IMR-90 (cell line): ENCODE data around the gene HSFX3. TPM values are rescaled to one million over a fixed set of nuclear protein-coding genes. Genes with fewer than 3 reads are reported as not detected.

Experiments
- ATAC-seq: fragments of 200-7000 bp; cut with Tn5 transposase; 2 replicates; pipeline ENCODE4 v1.9.1; 2020; ENCODE audit warnings: low read depth, mild to moderate bottlenecking, moderate library complexity
- BruUV-seq: library from RNA; stranded (reverse); fragments of 400-500 nt; replicated peaks from 2 replicates; lab custom pipeline; 2021; lab: Mats Ljungman, UMichigan
- CTCF ChIA-PET: fragments of 300-600 bp; formaldehyde crosslinking; extraction: SDS; loops from one replicate; lab custom pipeline; 2021; ENCODE audit warnings: antibody characterized with exemption; lab: Yijun Ruan, JAX
- POLR2A ChIA-PET: fragments of 300-600 bp; sonication (Branson Sonifier 250); formaldehyde crosslinking; loops from one replicate; lab custom pipeline; 2022; ENCODE audit warnings: antibody characterized with exemption; ENCODE audit not compliant: unreplicated experiment; lab: Charles Lee
- DNase-seq: peaks from one replicate; pipeline ENCODE4 v3.0.0; 2013
- H2AFZ ChIP-seq: replicated peaks from 2 replicates; pipeline ENCODE3; 2013; ENCODE audit warnings: low read length, mild to moderate bottlenecking; ENCODE audit not compliant: poor library complexity
- H2AK5ac ChIP-seq: 2 replicates; pipeline ENCODE4 v1.6.1; 2013; ENCODE audit warnings: low read depth, low read length, inconsistent platforms
- H2AK9ac ChIP-seq: replicated peaks from 2 replicates; pipeline ENCODE3; 2013; ENCODE audit warnings: mild to moderate bottlenecking, low read depth, low read length, moderate library complexity; ENCODE audit not compliant: poor library complexity
- H2BK120ac ChIP-seq: 2 replicates; pipeline ENCODE4 v1.6.1; 2013; ENCODE audit warnings: low read depth, low read length, inconsistent platforms
- H2BK15ac ChIP-seq: 3 replicates; pipeline ENCODE4 v1.6.1; 2013; ENCODE audit warnings: low read depth, low read length, inconsistent platforms
- H2BK20ac ChIP-seq: 2 replicates; pipeline ENCODE4 v1.6.1; 2013; ENCODE audit warnings: low read depth, mild to moderate bottlenecking, inconsistent platforms, low read length, moderate library complexity
- H2BK5ac ChIP-seq: 2 replicates; pipeline ENCODE4 v1.6.1; 2013; ENCODE audit warnings: mild to moderate bottlenecking, low read depth, low read length, inconsistent platforms; ENCODE audit not compliant: poor library complexity, severe bottlenecking
- H3K14ac ChIP-seq: replicated peaks from 2 replicates; pipeline ENCODE4 v1.6.1; 2013; ENCODE audit warnings: low read depth, low read length, inconsistent platforms
- H3K18ac ChIP-seq: 2 replicates; pipeline ENCODE4 v1.6.1; 2013; ENCODE audit warnings: low read depth, low read length, control low read depth
- H3K23ac ChIP-seq: 2 replicates; pipeline ENCODE4 v1.6.1; 2013; ENCODE audit warnings: low read depth, low read length, inconsistent platforms
- H3K27ac ChIP-seq: 2 replicates; pipeline ENCODE4 v1.5.1; 2013; ENCODE audit warnings: mild to moderate bottlenecking, control low read depth, low read length; ENCODE audit not compliant: insufficient read depth
- H3K27me3 ChIP-seq: 2 replicates; pipeline ENCODE4 v1.6.1; 2013; ENCODE audit warnings: low read length; ENCODE audit not compliant: control insufficient read depth, insufficient read depth
- H3K36me3 ChIP-seq: 2 replicates; pipeline ENCODE4 v1.6.1; 2013; ENCODE audit warnings: low read length, mixed read lengths; ENCODE audit not compliant: control insufficient read depth, insufficient read depth
- H3K4ac ChIP-seq: 2 replicates; pipeline ENCODE4 v1.6.1; 2013; ENCODE audit warnings: low read depth, low read length, inconsistent platforms
- H3K4me1 ChIP-seq: 2 replicates; pipeline ENCODE4 v1.6.1; 2013; ENCODE audit warnings: low read length, mixed read lengths; ENCODE audit not compliant: control insufficient read depth, insufficient read depth
- H3K4me2 ChIP-seq: 2 replicates; pipeline ENCODE4 v1.6.1; 2013; ENCODE audit warnings: low read depth, mild to moderate bottlenecking, control low read depth, low read length, moderate library complexity
- H3K4me3 ChIP-seq: 2 replicates; pipeline ENCODE4 v1.5.1; 2013; ENCODE audit warnings: low read depth, mild to moderate bottlenecking, control low read depth, low read length, moderate library complexity; ENCODE audit not compliant: insufficient read depth
- H3K56ac ChIP-seq: 2 replicates; pipeline ENCODE4 v1.6.1; 2013; ENCODE audit warnings: low read length, inconsistent platforms; ENCODE audit not compliant: insufficient read depth; ENCODE audit errors: extremely low read depth
- H3K79me1 ChIP-seq, 2 experiments: 2 replicates each; pipeline ENCODE4 v1.6.1; 2013; ENCODE audit warnings: low read length in 2 of 2, inconsistent platforms in 1 of 2, low read depth in 1 of 2
- H3K9ac ChIP-seq: 2 replicates; pipeline ENCODE4 v1.6.1; 2013; ENCODE audit warnings: low read depth, low read length, control low read depth
- H3K9me1 ChIP-seq: 2 replicates; pipeline ENCODE4 v1.6.1; 2013; ENCODE audit warnings: low read length, inconsistent platforms; ENCODE audit not compliant: insufficient read depth
- H3K9me3 ChIP-seq: 2 replicates; pipeline ENCODE4 v1.6.1; 2013; ENCODE audit warnings: low read length; ENCODE audit not compliant: control insufficient read depth, insufficient read depth
- H4K20me1 ChIP-seq: 2 replicates; pipeline ENCODE4 v1.6.1; 2013; ENCODE audit warnings: low read length, inconsistent platforms; ENCODE audit not compliant: insufficient read depth
- H4K5ac ChIP-seq: 2 replicates; pipeline ENCODE4 v1.6.1; 2013; ENCODE audit warnings: mild to moderate bottlenecking, low read depth, low read length, control low read depth
- H4K8ac ChIP-seq, 2 experiments: 2 replicates each; pipeline ENCODE4 v1.6.1; 2013; ENCODE audit warnings: low read depth in 2 of 2, low read length in 2 of 2, control low read depth in 1 of 2, inconsistent platforms in 1 of 2
- H4K91ac ChIP-seq: 2 replicates; pipeline ENCODE4 v1.6.1; 2013; ENCODE audit warnings: low read depth, low read length, inconsistent platforms; ENCODE audit not compliant: insufficient read depth
- CEBPB ChIP-seq: IDR thresholded peaks from 2 replicates; pipeline ENCODE4 v1.6.1; 2012; ENCODE audit warnings: low read depth, low read length, improper control_type of control experiment
- CTCF ChIP-seq: conservative IDR thresholded peaks from 2 replicates; pipeline ENCODE4 v1.5.1; 2012; ENCODE audit warnings: mild to moderate bottlenecking, low read depth, low read length, improper control_type of control experiment
- ELK1 ChIP-seq: fragments of 150-350 bp; IDR thresholded peaks from 2 replicates; pipeline ENCODE4 v1.6.1; 2016; ENCODE audit warnings: low read depth, mild to moderate bottlenecking, low read length, moderate library complexity, borderline replicate concordance
- MXI1 ChIP-seq: IDR thresholded peaks from 2 replicates; pipeline ENCODE4 v1.6.1; 2012; ENCODE audit warnings: low read depth, mild to moderate bottlenecking, low read length, moderate library complexity, borderline replicate concordance
- SMC3 ChIP-seq: fragments of 150-350 bp; IDR thresholded peaks from 2 replicates; pipeline ENCODE4 v1.6.1; 2016; ENCODE audit warnings: low read depth, mild to moderate bottlenecking, antibody characterized with exemption, low read length, moderate library complexity
- USF2 ChIP-seq: fragments of 150-350 bp; IDR thresholded peaks from 2 replicates; pipeline ENCODE4 v1.6.1; 2017; ENCODE audit warnings: mild to moderate bottlenecking, antibody characterized with exemption, low read length, low read depth
- WGBS, 2 experiments: methylation state at CpG; one replicate each; pipeline versions ENCODE4 v1.1.5 to v1.1.7; 2013; ENCODE audit warnings: missing lambda C conversion rate in 2 of 2; ENCODE audit not compliant: insufficient read length in 1 of 2; ENCODE audit errors: extremely low coverage in 2 of 2; 5-methylcytosine and 5-hydroxymethylcytosine counted together
- dilution Hi-C: fragments of 300-500 bp; cut with HindIII; formaldehyde crosslinking; loops from one replicate; pipeline ENCODE4 v1.14.3; 2018; ENCODE audit warnings: low sequenced_read_pairs; ENCODE audit not compliant: unreplicated experiment
- in situ Hi-C: fragments of 300-500 bp; cut with MboI; formaldehyde crosslinking; loops from 3 replicates; pipeline ENCODE4 v1.14.3; 2019; ENCODE audit warnings: low sequenced_read_pairs, inconsistent platforms, mixed read lengths
- intact Hi-C: fragments of 100-400 bp; cut with micrococcal nuclease; formaldehyde crosslinking; loops from 2 replicates; pipeline ENCODE4 v1.10.0; 2022
- polyA plus RNA-seq, 3 experiments: library from polyadenylated mRNA; depleted of rRNA; stranded (reverse); fragments of >200 nt; gene quantifications; 2 replicates each; pipeline ENCODE4 v1.2.3, GENCODE V29; 2012; ENCODE audit warnings: low replicate concordance in 1 of 3
- total RNA-seq: library from RNA; depleted of rRNA; stranded (reverse); fragments of >200 nt; gene quantifications from 2 replicates; pipeline ENCODE4 v1.2.3, GENCODE V29; 2012

HSFX3 gene
- total and polyA plus RNA-seq, 2 of the 4 experiments (the other 2 are of a cell fraction), result not detected

- Histone ChIP-seq H3K27me3 (peaks cover 10% of the 10 kb centered on the region), H2AK9ac (no peak overlapping the region), H3K23ac (no peak overlapping the region), H3K27ac (no peak overlapping the region), H4K91ac (no peak overlapping the region), H4K8ac (no peak overlapping the region), H3K18ac (no peak overlapping the region), H3K4me1 (peaks cover 6% of the 10 kb centered on the region), H2BK120ac (no peak overlapping the region), H2AK5ac (no peak overlapping the region), H4K5ac (no peak overlapping the region), H3K4me2 (no peak overlapping the region), H3K36me3 (no peaks in the 10 kb centered on the region), H3K56ac (no peak overlapping the region), H2BK20ac (no peak overlapping the region), H3K14ac (no peak overlapping the region), H3K9me1 (0 out of 2 replicates have a peak, but pooled peaks cover 3% of the 10 kb centered on the region), H3K9ac (no peak overlapping the region), H2AFZ (no peak overlapping the region), H3K9me3 (no peaks in the 10 kb centered on the region), H3K4me3 (no peak overlapping the region), H3K4ac (no peak overlapping the region), H2BK15ac (no peak overlapping the region), H3K79me1 (peaks cover 0 to 10% of the 10 kb centered on the region in 2 experiments; a peak in 2 of 4 replicates), H2BK5ac (no peak overlapping the region), H4K20me1 (no peaks in the 10 kb centered on the region)
- in situ Hi-C loops (loop anchor here (25.0 kb wide), 1 partner anchor 1229 kb away; no protein-coding TSS in a partner anchor), dilution Hi-C loops (no loop called here), intact Hi-C loops (no loop called here)
- DNase-seq (no peak), ATAC-seq (no peak)
- ChIA-PET POLR2A (no interaction called here), CTCF (no interaction called here)
- WGBS, 2 experiments, result no CpG with 5 or more reads among the region's 1 CpG
- no TSS peak for BruUV-seq
- TF ChIP-seq SMC3 (no peak), CEBPB (no peak), ELK1 (no peak), MXI1 (no peak), USF2 (no peak), CTCF (no peak)
These were observed 41.3 kb downstream of the HSFX3 start for GRCh38 chrX:149508467-149508866.
